Heart left ventricle (tissue), 16 donors: ENCODE results near the gene CEP192. TPM values are rescaled to one million over a fixed set of nuclear protein-coding genes. Genes with fewer than 3 reads are reported as not detected.

Experiments
- ATAC-seq, 4 donors: fragments of 200-7000 bp; cut with Tn5 transposase; one replicate each; pipeline ENCODE4 v1.9.1; 2020 to 2022; ENCODE audit warnings: moderate library complexity in 4 of 4, mild to moderate bottlenecking in 3 of 4, moderate number of reproducible peaks in 1 of 4
- DNase-seq, 5 donors: peaks; one replicate each; pipeline ENCODE4 v3.0.0-alpha.2; 2020
- H3K27ac ChIP-seq, 12 donors: fragments of 200-600 bp; sonication (generic) in 4 of 12; one replicate each; pipeline versions ENCODE4 v1.5.0 to v1.8.0; 2016 to 2022; ENCODE audit warnings: mild to moderate bottlenecking in 2 of 12
- H3K27me3 ChIP-seq, 9 donors: fragments of 200-600 bp; sonication (generic) in 2 of 9; one replicate each; pipeline versions ENCODE4 v1.5.1 to v1.8.0; 2016 to 2022; ENCODE audit warnings: mild to moderate bottlenecking in 3 of 9
- H3K36me3 ChIP-seq, 9 donors: fragments of 200-600 bp; sonication (generic) in 2 of 9; one replicate each; pipeline versions ENCODE4 v1.5.0 to v1.8.0; 2018 to 2022; ENCODE audit warnings: mild to moderate bottlenecking in 2 of 9
- H3K4me1 ChIP-seq, 12 donors: fragments of 200-600 bp; sonication (generic) in 4 of 12; one replicate each; pipeline versions ENCODE4 v1.5.0 to v1.8.0; 2016 to 2022; ENCODE audit warnings: mild to moderate bottlenecking in 3 of 12
- H3K4me3 ChIP-seq, 12 donors: fragments of 200-600 bp; sonication (generic) in 4 of 12; one replicate each; pipeline versions ENCODE4 v1.5.0 to v1.8.0; 2017 to 2022; ENCODE audit warnings: mild to moderate bottlenecking in 9 of 12, moderate library complexity in 4 of 12
- H3K9me3 ChIP-seq, 12 donors: fragments of 200-600 bp; sonication (generic) in 4 of 12; one replicate each; pipeline versions ENCODE4 v1.5.0 to v1.8.0; 2016 to 2022; ENCODE audit warnings: mild to moderate bottlenecking in 1 of 12
- POLR2A ChIP-seq, 2 donors: fragments of 450-650 bp; IDR thresholded peaks; one replicate each; pipeline ENCODE4 v1.6.1; 2017; ENCODE audit warnings: antibody characterized with exemption in 2 of 2, mild to moderate bottlenecking in 2 of 2, moderate library complexity in 2 of 2
- WGBS, 4 donors: extraction: QIAGEN DNeasy Blood & Tissue Kit in 2 of 4; methylation state at CpG; one replicate each; pipeline versions ENCODE4 v1.1.5 to v1.1.7; 2013 to 2018; 5-methylcytosine and 5-hydroxymethylcytosine counted together
- intact Hi-C, 10 donors: fragments of 100-400 bp; cut with DNase I; formaldehyde crosslinking; loops; one replicate each; pipeline versions ENCODE4 v1.11.1 to v1.14.2; 2022
- polyA plus RNA-seq, 2 donors: library from polyadenylated mRNA; stranded (reverse); fragments of 200-250 nt; gene quantifications; one replicate each; pipeline ENCODE4 v1.2.3, GENCODE V29; 2013
- total RNA-seq, 9 donors: library from RNA; depleted of rRNA in 2 of 9; stranded (reverse); fragments of >200 nt in 2 of 9; fragmentation: NEBNext Ultra II Directional in 3 of 9; extraction: Animal tissue kit (Norgen Biotek cat#: 25700) in 3 of 9; gene quantifications; one replicate each; pipeline versions ENCODE4 v1.1.0 to v1.2.4, GENCODE V29; 2016 to 2023
- TF ChIP-seq, protein P1 (sequence below), 12 donors: fragments of 200-600 bp; sonication (generic) in 4 of 12; IDR thresholded peaks; one replicate each; pipeline versions ENCODE4 v1.5.0 to v1.8.0; 2018 to 2022; ENCODE audit warnings: antibody characterized with exemption in 12 of 12, mild to moderate bottlenecking in 5 of 12
- donor health status: ischemic (EF 13 %, LVEDD 7.1; RV severe dilation, severe dysfunction).
- donor health status: healthy with polysubstance abuse.
- donor health status: DM: no; HTN: yes; CAD: no.
- donor health status: DM: no; HTN: no; CAD: no.
- donor health status: ischemic (EF 25% LVEDD 6.9; RV normal size, moderate dysfunction).
- donor health status: ischemic (EF 25% LVEDD 5.7; RV mildly dilated, moderate dysfunction).
- donor health status: healthy.
- donor health status: DM: yes; HTN: yes; CAD: no.
- donor health status: ischemic (EF 35%, LVEDD 5.7; RV mildly dilated, moderate dysfunction).
- donor health status: nonischemic (EF 11% LVEDD 7.7; RV severe dilation, severe dysfunction).
- donor health status: DM: yes; HTN: yes; CAD: no.
- donor health status: PGD.
- donor health status: ischemic (EF 29% LVEDD 5.4; RV normal size, mild dysfunction).
- donor health status: nonischemic (EF 23%, LVEDD 6.1; RV moderate dilation, normal function).

CEP192 gene
- total and polyA plus RNA-seq, 11 donors: 5.5 to 36.3 (median 24.1) TPM

DNA sequence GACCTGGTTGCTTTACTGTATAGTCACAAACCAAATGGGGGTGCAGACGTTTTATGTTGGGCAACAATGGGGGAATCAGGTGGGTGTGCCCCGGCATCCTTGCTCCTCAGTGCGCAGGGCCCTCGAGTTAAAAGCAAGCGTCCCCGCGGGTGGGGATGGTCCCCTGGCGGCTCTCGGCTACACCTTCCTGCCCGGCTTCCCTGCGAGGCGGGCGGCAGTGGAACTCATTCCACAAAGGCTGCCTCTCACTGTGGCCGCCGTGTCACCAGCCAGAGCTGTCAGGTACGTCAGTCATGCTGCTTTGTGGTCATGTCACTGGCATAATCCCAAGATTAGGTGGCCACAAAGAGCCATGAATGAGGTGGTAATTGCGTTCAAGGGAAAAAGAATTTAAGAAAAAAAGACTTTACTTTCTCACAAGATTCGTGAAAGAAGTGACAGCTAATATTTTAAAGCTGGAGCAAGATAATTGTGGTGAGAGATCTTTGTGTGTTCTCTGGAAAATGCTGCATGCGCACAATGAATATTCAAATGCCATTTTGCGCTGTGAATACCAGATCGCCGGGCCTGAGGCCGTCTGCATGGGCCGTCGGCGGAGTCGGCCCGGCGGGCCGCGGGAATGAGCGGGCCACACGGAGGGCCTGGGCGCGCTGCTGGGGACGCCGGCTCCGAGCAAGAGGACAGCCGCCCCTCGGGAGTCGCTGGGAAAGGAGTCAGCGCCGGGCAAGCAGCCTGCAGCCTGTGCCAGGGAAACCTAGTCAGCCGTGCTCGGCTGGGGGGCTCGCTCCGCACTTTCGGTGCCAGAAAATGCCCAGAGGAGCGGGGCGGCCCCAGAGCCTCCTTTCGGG lies 145.1 kb downstream of the CEP192 start:
- Histone ChIP-seq H3K27me3 (peaks cover 0 to 5% (median 0%) of the 10 kb centered on the region in 9 donors), H3K9me3 (no peaks in the 10 kb centered on the region), H3K27ac (peak overlapping the region in 10 of 12 donors; percentile 33 to 87 (median 76)), H3K36me3 (no peaks in the 10 kb centered on the region), H3K4me1 (peaks cover 0 to 15% (median 7%) of the 10 kb centered on the region in 12 donors), H3K4me3 (peak overlapping the region; percentile 53 to 93 (median 72))
- intact Hi-C loops: no loop called here
- WGBS, 4 donors: 28 to 54% (median 47%) methylated on average over 33 to 51 of the region's 51 CpGs
- ATAC-seq: peak in 3 of 4 donors; percentile 26 to 48 (median 39)
- peak in 4 of 5 donors; percentile 24 to 72 (median 48) for DNase-seq
- TF ChIP-seq, protein P1, sequence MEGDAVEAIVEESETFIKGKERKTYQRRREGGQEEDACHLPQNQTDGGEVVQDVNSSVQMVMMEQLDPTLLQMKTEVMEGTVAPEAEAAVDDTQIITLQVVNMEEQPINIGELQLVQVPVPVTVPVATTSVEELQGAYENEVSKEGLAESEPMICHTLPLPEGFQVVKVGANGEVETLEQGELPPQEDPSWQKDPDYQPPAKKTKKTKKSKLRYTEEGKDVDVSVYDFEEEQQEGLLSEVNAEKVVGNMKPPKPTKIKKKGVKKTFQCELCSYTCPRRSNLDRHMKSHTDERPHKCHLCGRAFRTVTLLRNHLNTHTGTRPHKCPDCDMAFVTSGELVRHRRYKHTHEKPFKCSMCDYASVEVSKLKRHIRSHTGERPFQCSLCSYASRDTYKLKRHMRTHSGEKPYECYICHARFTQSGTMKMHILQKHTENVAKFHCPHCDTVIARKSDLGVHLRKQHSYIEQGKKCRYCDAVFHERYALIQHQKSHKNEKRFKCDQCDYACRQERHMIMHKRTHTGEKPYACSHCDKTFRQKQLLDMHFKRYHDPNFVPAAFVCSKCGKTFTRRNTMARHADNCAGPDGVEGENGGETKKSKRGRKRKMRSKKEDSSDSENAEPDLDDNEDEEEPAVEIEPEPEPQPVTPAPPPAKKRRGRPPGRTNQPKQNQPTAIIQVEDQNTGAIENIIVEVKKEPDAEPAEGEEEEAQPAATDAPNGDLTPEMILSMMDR (IDR thresholded peaks at IDR 0.05): no peak

DNA sequence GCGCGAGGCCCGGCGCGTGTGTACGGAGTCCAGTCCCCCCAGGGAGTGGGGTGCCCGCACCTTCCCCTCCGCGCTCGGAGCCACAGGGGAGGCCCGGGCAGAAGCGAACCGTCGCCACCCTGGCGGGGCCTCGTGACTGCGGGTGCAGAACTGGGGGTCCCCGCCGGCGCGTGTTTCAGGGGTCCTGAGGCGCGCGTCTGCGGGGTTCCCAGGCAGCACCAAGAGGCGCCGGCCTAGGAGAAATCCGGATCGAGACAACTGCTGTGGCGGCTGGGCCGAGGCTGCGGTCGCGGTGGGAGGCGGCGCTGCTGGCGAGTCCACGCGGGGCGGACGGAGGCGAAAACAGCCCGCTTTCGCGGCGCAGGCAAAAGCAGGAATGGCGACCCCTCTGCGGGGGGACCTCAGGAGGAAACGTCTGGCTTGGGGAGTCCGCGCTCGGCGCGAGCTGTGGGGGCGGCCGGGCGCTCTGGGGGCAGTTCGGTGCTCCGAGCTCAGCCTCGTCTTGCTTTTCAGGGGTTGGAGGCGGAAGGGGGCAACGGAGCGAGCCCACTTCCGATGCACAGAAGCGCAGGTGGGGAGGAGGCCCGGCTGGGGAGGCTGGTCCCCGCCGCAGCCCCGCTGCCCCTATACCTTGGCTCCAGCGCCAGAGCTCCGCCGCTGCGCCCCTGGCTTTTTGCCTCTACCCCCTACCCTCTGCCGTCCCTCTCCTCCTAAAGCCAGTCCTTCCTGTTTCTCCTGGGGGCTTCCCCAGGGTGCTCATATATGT lies 145.9 kb downstream of the CEP192 start:
- DNase-seq: peak in 4 of 5 donors; percentile 26 to 84 (median 48)
- intact Hi-C loops: no loop called here
- 2 to 38% (median 10%) methylated on average over 15 to 74 of the region's 74 CpGs for WGBS, 4 donors
- peaks cover 0 to 15% (median 7%) of the 10 kb centered on the region in 12 donors for H3K4me1 ChIP-seq
- H3K9me3 ChIP-seq: no peaks in the 10 kb centered on the region
- no peaks in the 10 kb centered on the region for H3K36me3 ChIP-seq
- peak overlapping the region; percentile 12 to 87 (median 76) for H3K27ac ChIP-seq
- peak in 3 of 4 donors; percentile 31 to 67 (median 56) for ATAC-seq
- H3K4me3 ChIP-seq: peak overlapping the region; percentile 53 to 93 (median 72)
- TF ChIP-seq POLR2A (IDR thresholded peaks at IDR 0.05): no peak
- TF ChIP-seq, protein P1 (IDR thresholded peaks at IDR 0.05): no peak
- H3K27me3 ChIP-seq: peaks cover 0 to 5% (median 0%) of the 10 kb centered on the region in 9 donors

DNA sequence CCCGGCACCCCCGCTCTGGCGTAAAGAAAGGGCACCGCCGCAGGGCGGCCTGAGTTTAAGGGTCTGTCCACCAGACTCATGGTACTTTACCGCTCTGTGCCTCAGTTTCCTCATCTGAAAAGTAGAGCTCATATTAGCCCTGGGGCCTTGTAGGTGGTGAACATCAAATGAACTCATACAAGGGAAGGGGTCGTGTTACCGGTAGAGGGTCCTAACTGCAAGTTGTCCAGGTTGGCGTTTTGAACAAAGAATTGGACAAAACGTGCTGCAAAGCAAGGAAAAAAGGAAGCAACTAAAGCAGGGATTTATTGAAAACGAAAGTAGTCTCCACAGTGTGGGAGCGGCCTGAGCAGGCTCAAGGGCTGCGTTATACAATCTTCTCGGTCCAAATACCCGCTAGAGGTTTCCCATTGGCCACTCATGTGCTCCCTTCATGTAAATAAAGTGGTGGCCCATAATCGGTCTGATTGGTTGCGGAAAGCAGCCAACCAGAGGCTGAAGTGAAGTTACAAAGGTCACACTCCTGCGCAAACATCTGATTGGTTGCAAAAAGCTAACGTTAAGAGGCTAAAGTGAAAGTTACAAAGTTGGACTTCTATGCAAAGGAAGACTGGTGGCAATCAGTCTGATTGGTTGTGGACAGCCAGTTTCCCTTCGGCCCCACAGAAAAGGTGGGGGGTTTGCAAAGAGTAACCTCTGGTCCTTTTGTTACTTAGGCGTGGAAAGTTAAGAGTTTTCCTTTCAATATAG lies 146.7 kb downstream of the CEP192 start:
- peak; percentile 84 to 95 (median 87) for ATAC-seq

More for the DNA sequence above, 146.7 kb downstream of the CEP192 start:
- H3K36me3 ChIP-seq: no peaks in the 10 kb centered on the region
- TF ChIP-seq, protein P1 (IDR thresholded peaks at IDR 0.05): no peak
- peak in 1 of 2 donors; percentile 59 for TF ChIP-seq POLR2A (IDR thresholded peaks at IDR 0.05)
- peaks cover 0 to 5% (median 0%) of the 10 kb centered on the region in 9 donors for H3K27me3 ChIP-seq
- intact Hi-C loops: no loop called here
- H3K27ac ChIP-seq: peak overlapping the region; percentile 12 to 87 (median 76)
- peak in 4 of 5 donors; percentile 69 to 76 (median 71) for DNase-seq
- peak overlapping the region; percentile 53 to 93 (median 72) for H3K4me3 ChIP-seq
- H3K4me1 ChIP-seq: peaks cover 0 to 15% (median 7%) of the 10 kb centered on the region in 12 donors
- H3K9me3 ChIP-seq: peaks cover 0 to 1% (median 0%) of the 10 kb centered on the region in 12 donors
- 63 to 75% (median 71%) methylated on average over 22 of the region's 22 CpGs for WGBS, 4 donors
